Measurements from ENCODE around the gene SELENOO.
A peak's percentile ranks its signal among the peaks of the same experiment; 100 is the strongest.

SELENOO gene

DNA sequence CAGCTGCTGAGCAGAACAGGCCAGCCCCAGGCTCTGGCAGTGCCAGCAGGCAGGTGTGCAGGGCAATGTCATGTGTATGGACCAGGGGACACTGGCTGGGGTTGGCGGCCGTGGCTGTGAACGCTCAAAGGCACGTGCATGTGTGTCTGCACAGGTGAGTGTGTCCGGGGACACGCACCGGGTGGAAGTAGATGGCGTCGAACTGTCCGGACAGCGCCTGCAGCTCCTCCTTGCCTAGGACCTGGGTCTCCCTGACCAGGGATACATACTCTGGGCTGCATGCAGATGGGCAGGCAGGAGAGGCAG is 49.4 kb downstream of the SELENOO start:
- Histone ChIP-seq H3K9me3 (ENCODE audit: control insufficient read depth, insufficient read depth, low read length) (no peaks in the 10 kb centered on the region), H3K36me3 (ENCODE audit: insufficient read depth, low read length) (no peaks in the 10 kb centered on the region), H3K4me1 (ENCODE audit: insufficient read depth, low read length) (no peaks in the 10 kb centered on the region), H3K9ac (ENCODE audit: low read depth, low read length) (peak overlapping the region; percentile 83; the same call in 1 of the 2 replicates)

DNA sequence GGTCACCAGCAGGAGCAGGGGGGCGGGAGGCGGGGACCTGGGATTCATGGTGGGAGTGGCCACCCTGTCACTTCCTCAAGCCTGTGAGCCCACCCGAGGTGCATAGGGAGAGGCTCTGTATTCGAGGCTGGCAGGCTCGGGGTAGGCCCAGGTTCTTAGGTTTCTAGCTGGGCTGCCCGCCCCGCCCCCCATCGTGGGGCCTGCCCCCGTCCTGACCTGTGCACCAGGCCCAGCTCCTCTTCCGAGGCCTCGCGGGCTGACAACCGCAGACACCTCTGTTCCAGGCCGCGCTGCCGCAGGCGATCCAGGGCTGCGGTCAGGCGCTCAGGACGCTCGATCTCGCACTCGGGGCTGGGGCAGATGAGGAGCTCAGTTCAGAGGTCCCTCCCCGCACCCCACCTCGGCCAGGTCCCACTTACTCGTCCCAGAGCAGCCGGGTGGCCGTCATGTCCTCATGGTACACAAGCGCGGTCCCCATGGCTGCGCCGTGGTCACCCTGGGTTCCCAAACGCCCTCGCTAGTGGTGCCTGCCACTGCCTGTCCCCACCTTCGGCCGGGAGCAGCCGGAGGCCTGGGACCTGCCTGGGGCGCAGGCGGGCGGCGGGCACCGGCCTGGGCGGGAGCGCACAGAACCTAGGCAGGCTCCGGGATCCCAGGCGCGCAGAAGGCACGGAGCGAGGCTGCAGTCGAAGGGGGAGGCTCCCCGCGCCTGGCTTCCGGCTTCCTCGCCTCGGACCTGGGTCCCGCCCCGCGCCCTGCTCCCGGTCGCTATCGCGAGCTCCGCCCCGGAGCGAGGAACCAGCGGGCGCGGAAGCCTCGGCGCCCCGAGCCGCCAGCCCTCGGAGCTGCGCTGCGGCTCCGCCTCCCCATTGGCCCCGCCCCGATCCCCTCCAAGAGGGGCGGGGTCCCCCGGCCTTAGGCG is 50.0 kb downstream of the SELENOO start, which contains the start of gene HDAC10:
HDAC10 (minus strand) TSS at position 711 of the 922 bp plus-strand sequence; CDS start at position 478, 233 bp downstream.
- H3K4me1 ChIP-seq (ENCODE audit: insufficient read depth, low read length): no peaks in the 10 kb centered on the region
- H3K36me3 ChIP-seq (ENCODE audit: insufficient read depth, low read length): no peaks in the 10 kb centered on the region
- H3K9ac ChIP-seq (ENCODE audit: low read depth, low read length): peak within 1 kb of the TSS; percentile 83
- no peaks in the 10 kb centered on the region for H3K9me3 ChIP-seq (ENCODE audit: control insufficient read depth, insufficient read depth, low read length)

DNA sequence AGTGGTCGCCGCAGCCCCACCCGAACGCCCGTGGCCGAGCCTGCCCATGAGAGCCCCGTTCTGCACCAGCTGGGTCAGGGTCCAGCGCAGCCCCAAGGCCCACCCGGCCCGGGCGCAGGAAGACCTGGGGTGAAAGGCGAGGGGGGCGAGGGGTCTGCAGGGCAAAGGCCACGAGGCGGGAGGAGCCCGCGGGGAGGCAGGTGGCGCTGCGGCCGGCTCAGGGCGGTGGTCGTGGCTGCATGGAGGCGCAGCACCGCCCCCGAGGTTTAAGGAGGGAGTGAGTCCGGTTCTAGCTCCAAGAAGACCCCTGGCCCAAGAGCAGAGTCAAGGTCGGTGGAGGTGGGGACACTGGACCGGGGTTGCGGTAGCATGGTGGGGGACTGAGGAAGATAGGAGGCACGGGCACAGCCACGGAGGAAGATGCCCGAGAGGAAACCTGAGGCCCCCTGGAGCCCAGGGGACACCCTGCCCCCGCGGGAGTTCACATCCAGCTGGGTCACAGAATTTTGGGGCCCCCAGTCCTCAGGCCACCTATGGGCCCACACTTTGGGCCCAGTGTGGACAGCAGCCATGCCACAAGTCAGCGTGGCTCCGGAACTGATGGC is 50.8 kb downstream of the SELENOO start:
- peak overlapping the region; percentile 83; the same call in 1 of the 2 replicates for H3K9ac ChIP-seq (ENCODE audit: low read depth, low read length)
- H3K4me1 ChIP-seq (ENCODE audit: insufficient read depth, low read length): no peaks in the 10 kb centered on the region
- H3K9me3 ChIP-seq (ENCODE audit: control insufficient read depth, insufficient read depth, low read length): no peaks in the 10 kb centered on the region
- H3K36me3 ChIP-seq (ENCODE audit: insufficient read depth, low read length): no peaks in the 10 kb centered on the region

DNA sequence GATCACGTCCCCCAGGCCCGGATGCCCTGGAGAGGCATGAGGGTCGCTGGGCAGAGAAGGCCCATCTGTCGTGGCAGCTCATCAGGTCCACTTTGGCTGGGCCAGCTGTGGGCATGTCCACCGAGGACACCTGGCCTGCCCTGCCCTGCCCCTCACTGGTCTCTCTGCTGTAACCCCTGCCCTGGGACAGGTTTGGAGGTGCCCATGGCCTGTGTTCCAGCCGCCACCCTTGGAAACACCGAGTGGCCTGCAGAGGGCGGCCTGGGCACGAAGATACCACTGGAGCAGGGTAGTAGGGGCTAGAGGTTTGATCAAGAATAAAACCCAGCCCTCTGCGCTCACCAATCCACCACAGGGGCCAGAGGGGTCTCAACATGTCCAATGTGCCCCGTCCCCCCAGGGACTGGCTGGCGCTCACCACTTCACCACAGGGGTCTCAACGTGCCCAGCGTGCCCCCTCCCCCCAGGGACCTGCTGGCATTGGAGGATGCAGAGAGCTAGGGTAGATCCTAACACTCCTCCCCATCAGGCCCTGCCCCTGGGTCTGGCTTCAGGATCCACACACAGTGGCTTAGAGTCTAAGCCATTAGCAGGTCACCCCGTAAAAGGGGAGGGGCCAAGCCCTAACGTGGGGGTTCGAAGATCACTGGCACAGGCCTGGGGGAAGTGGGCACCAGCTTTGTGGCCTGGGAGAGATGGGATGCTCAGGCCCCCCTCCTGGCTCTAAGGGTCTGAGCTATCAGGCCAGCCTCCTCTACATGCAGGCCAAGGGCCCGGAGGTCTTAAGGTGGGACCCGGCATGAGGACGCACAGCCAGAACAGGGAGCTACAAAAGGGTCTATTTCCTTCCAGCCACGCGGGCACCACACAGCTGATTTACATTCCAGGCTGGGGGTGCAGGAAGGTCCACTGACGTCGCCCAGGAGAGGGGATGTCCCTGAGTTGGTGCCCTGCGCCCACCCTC is 51.6 kb downstream of the SELENOO start:
- no peaks in the 10 kb centered on the region for H3K4me1 ChIP-seq (ENCODE audit: insufficient read depth, low read length)
- peak overlapping the region; percentile 83; the same call in 1 of the 2 replicates for H3K9ac ChIP-seq (ENCODE audit: low read depth, low read length)
- no peaks in the 10 kb centered on the region for H3K36me3 ChIP-seq (ENCODE audit: insufficient read depth, low read length)
- no peaks in the 10 kb centered on the region for H3K9me3 ChIP-seq (ENCODE audit: control insufficient read depth, insufficient read depth, low read length)

DNA sequence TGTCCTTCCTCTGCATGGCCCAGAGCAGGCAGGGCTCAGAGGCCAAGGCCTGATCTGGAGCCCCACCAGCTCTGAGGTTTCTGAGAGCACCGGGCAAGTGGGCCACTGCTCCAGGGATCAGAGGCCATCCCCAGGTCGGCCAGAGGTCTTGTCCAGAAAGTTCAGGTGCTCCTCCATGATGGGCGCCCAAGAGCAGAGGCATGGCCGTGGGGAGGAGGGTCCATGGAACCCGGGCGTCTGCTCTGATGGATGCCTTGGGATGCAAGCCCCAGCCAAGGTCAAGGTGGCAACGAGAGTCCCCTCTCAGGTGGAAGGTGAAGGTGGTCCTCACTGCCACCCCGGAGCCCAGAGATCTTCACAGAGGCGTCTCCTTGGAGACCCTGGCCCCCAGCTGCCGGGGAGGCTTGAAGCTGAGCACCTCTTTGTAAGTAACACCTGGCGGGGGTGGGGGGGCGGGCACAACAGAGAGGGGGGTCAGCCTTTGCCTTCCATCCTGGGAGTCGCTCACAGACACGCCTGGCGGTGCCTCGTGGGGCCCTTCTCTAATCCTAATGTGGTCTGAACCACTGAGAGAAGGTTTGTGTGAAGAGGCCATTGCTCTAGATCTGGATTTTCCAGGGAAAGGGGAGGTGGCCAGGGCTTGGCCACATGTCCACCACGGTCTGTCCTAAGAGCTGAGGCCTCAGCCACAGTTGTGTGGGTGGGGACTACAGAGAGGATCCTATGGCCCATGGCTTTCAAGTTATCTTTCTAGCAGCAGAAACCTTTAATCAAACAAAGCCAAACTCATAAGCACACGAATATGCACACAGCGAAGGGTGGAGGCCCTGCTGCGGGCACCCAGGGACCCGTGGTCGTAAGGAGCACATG is 52.5 kb downstream of the SELENOO start:
- H3K4me1 ChIP-seq (ENCODE audit: insufficient read depth, low read length): no peaks in the 10 kb centered on the region
- no peaks in the 10 kb centered on the region for H3K36me3 ChIP-seq (ENCODE audit: insufficient read depth, low read length)
- H3K9ac ChIP-seq (ENCODE audit: low read depth, low read length): no peak overlapping the region
- H3K9me3 ChIP-seq (ENCODE audit: control insufficient read depth, insufficient read depth, low read length): no peaks in the 10 kb centered on the region

DNA sequence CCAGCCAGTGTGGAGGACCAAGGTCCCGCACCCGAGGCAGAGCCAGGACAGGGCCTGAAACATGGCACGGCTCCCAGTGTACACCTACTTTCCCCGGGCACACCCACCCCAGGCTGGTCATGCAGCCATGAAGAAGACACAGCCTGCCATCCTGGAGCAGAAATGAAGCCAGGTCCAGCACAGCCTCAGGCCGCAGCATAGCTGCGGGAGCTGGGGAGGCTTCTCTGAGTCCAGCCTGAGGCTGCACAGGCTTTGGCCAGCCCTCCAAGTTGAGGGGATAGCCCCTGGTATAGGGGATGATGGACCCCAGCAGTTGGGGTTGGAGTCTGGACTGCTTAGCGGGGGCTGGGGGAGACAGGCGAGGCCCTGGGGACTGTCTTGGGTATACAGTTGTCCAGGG is 53.1 kb downstream of the SELENOO start:
- Histone ChIP-seq H3K9me3 (ENCODE audit: control insufficient read depth, insufficient read depth, low read length) (no peaks in the 10 kb centered on the region), H3K9ac (ENCODE audit: low read depth, low read length) (no peak overlapping the region), H3K4me1 (ENCODE audit: insufficient read depth, low read length) (no peaks in the 10 kb centered on the region), H3K36me3 (ENCODE audit: insufficient read depth, low read length) (no peaks in the 10 kb centered on the region)

DNA sequence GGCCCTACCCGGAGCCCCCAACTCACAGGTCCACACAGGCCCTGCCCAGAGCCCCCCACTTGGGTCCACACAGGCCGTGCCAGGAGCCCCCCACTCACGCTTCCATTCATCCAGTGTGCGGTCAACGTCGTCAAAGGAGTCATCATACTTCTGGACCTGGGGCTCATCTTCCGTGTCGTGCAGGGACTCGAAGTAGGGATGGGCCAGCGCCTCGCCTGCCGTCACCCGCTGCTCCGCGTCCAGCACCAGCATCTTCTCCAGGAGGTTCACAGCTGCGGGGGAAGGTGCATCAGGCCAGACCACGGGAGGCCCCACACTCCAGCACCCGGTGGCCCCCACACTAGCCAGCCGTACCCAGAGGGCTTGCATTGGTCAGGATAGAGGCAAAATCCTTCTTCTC is 54.3 kb downstream of the SELENOO start:
- Histone ChIP-seq H3K4me1 (ENCODE audit: insufficient read depth, low read length) (no peaks in the 10 kb centered on the region; the same call in 1 of the 2 replicates), H3K9ac (ENCODE audit: low read depth, low read length) (no peak overlapping the region), H3K36me3 (ENCODE audit: insufficient read depth, low read length) (no peaks in the 10 kb centered on the region)

DNA sequence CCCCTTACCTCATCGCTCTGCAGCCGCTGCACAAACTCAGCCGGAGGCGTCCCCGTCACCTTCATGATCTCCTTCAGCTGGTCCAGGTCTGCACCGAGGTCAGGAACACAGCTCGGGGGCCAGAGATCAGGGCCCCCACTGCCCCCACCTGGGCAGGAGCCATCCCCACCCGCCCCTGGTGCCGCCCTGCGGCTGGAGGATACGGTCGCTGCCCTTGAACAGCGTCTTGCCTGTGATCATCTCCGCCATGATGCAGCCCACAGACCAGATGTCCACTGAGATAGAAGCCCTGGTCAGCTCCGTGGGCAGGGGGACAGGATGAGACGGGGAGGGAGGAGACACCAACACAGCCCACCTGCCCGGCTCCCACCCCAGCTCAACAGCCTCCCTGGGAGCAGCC is 54.8 kb downstream of the SELENOO start:
- Histone ChIP-seq H3K36me3 (ENCODE audit: insufficient read depth, low read length) (no peaks in the 10 kb centered on the region), H3K4me1 (ENCODE audit: insufficient read depth, low read length) (no peaks in the 10 kb centered on the region; the same call in 1 of the 2 replicates), H3K9me3 (ENCODE audit: control insufficient read depth, insufficient read depth, low read length) (no peaks in the 10 kb centered on the region)

More for the DNA sequence above, 54.3 kb downstream of the SELENOO start:
- H3K9me3 ChIP-seq (ENCODE audit: control insufficient read depth, insufficient read depth, low read length): no peaks in the 10 kb centered on the region

DNA sequence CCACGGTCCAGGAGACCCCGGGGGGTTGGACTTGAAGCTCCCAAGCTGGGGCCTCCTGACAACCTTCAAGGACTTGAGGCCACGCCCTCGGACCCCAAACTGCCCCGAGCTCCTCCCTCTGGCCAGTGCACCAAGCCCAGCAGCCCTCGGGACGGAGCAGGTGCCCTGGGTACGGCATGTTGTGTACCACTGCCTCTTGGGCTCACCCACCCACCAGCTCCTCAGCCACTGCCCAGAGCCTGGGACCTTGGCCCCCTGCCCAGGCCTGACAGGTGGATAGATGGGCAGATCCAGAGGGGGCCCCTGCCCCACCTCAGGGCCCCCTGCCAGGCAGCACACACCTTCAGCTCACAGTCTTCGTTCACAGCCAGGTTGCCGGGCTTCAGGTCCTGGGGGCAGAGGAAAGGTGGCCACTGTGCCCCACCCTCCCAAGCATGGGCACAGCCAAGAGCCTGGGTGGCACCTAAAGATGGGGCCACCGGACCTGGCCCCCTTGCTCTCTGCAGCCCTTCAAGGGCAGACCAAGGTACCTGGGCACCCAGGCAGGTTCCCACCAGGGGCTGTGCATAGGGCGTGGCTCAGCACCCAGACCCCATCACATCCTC is 55.5 kb downstream of the SELENOO start:
- H3K36me3 ChIP-seq (ENCODE audit: insufficient read depth, low read length): no peaks in the 10 kb centered on the region
- H3K9ac ChIP-seq (ENCODE audit: low read depth, low read length): no peak overlapping the region
- no peaks in the 10 kb centered on the region for H3K9me3 ChIP-seq (ENCODE audit: control insufficient read depth, insufficient read depth, low read length)
- no peaks in the 10 kb centered on the region; the same call in 1 of the 2 replicates for H3K4me1 ChIP-seq (ENCODE audit: insufficient read depth, low read length)

More for the DNA sequence above, 54.8 kb downstream of the SELENOO start:
- H3K9ac ChIP-seq (ENCODE audit: low read depth, low read length): no peak overlapping the region

DNA sequence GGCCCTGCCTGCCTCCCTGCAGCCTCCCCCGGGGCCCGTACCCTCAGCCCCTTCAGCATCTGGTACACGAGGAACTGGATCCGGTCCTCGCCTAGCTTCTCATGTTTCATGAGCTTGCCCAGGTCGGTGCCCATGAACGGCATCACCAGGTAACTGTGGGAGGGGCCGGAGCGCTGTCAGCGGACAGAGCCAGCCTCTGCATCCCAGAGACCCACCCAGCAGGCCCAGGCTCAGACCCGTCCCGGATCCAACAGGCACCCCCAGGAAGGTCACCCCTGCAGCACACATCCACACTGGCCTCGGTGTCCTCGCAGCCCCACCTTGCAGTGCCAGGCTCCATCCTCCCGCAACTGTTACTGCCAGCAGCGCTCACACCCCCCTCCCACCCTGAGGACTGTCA is 56.2 kb downstream of the SELENOO start:
- H3K9ac ChIP-seq (ENCODE audit: low read depth, low read length): no peak overlapping the region
- H3K9me3 ChIP-seq (ENCODE audit: control insufficient read depth, insufficient read depth, low read length): no peaks in the 10 kb centered on the region
- H3K36me3 ChIP-seq (ENCODE audit: insufficient read depth, low read length): no peaks in the 10 kb centered on the region
- peaks cover 2% of the 10 kb centered on the region; the same call in 1 of the 2 replicates for H3K4me1 ChIP-seq (ENCODE audit: insufficient read depth, low read length)

DNA sequence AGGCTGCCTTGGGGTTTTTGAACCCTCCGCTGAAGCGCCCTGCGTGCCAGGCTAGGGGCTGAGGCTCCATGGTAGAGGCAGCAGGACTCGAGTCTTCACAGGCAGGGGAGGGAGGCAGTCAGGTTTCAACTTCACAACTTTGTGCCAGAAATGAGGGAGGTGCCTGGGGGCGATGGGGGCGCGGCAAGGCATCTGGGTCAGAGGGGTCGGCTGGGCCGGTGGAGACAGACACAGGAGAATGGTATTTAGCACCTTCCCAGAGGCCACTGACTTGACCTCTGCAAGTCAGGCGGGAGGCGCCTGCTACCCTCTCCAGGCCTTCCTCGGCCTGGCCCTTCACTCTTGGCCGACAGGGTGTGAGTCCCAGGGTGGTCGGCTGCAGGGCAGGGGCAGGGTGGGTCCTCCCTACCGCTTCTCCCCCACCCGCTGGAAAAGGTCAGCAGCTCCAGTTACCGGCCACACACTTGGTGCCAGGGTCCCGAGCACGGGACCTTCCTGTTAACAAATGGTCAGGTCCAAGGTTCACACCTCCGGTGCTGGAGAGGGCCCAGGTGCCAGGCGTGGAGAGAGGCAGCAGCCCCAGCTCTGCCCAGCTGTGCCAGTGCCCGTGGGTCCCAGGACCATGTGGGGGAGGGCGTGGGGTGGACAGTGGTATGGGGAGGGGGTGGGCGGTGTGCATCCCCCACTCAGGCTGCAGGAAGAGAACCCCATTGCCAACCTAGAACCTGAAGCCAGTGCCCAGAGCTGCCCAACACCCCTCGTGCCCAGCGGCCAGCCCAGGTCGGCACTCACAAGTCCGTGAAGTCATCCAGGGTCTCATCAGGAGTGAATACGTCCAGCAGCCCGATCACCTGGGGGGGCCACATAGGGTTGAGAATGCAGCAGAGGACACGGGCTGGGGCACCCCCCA is 56.9 kb downstream of the SELENOO start:
- H3K9ac ChIP-seq (ENCODE audit: low read depth, low read length): no peak overlapping the region
- no peaks in the 10 kb centered on the region for H3K36me3 ChIP-seq (ENCODE audit: insufficient read depth, low read length)
- peaks cover 8% of the 10 kb centered on the region; the same call in 1 of the 2 replicates for H3K4me1 ChIP-seq (ENCODE audit: insufficient read depth, low read length)

More for the DNA sequence above, 56.9 kb downstream of the SELENOO start:
- no peaks in the 10 kb centered on the region for H3K9me3 ChIP-seq (ENCODE audit: control insufficient read depth, insufficient read depth, low read length)
